GM18517 (cell line): ENCODE data around the gene FAM98B.

Experiments
- ATAC-seq: cut with Tn5 transposase; IDR thresholded peaks from one replicate; pipeline ENCODE4 v1.9.1; 2021; ENCODE audit warnings: mild to moderate bottlenecking, moderate library complexity; ENCODE audit not compliant: unreplicated experiment

The FAM98B gene

DNA sequence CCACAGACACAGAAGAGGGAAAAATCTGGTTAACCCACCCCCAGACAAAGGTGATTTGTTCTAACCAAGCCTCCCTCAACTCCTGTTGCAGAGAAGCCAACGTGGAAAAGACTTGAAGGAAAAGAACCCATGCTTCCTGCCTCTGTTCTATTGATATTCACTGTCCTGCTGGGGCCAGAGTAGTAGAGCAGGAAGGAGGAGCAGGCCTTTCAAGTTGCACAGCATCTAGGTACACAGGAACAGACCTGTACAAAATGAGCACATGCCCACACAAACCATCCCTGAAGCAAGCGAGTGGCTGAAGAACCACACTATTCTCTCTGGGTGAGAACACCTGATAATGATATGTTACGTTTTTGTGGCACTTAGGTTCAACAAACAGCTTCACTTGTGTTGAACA, 80.8 kb downstream of the FAM98B start:
- no peak for ATAC-seq

GRCh38 chr15:38535491-38536200, 81.7 kb downstream of the FAM98B start:
- no peak for ATAC-seq

DNA sequence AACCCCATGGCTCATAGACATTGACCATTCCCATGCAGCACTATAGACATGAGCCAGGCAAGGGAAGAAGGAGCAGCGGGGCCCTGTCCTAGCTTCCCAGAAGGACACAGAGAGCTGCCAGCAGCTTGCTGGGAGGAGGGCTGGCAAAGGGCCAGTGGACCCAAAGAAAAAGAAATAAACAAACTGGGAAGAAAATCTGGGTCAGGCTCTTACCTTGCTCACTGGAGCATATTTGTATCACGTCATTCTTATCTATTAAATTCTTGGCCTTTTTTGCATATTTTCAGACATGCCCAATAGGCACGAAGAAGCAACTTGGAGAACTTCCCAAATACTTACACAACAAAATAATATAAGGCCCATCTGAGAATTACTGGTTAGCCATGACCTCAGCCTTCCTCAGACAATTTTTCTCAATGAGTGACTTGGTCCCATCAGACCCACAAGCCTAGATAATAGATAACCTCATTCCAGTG, 82.3 kb downstream of the FAM98B start:
- no peak for ATAC-seq
